MCF 10A (cell line): ENCODE results near the gene UQCC2. TPM values are rescaled to one million over a fixed set of nuclear protein-coding genes. Genes with fewer than 3 reads are reported as not detected.

ENCODE experiments used
- BruUV-seq: library from RNA; stranded (reverse); fragments of 400-500 nt; replicated peaks from 2 replicates; lab custom pipeline; 2021; lab: Mats Ljungman, UMichigan
- CTCF ChIA-PET: fragments of 300-600 bp; sonication (Branson Sonifier 250); formaldehyde crosslinking; extraction: SDS; loops from one replicate; lab custom pipeline; 2021; ENCODE audit warnings: antibody characterized with exemption, inconsistent platforms; lab: Yijun Ruan, JAX
- POLR2A ChIA-PET: fragments of 300-600, 350-650 bp; sonication (Branson Sonifier 250); formaldehyde crosslinking; extraction: SDS; loops from one replicate; lab custom pipeline; 2020; ENCODE audit warnings: antibody characterized with exemption, inconsistent platforms; lab: Yijun Ruan, JAX
- DNase-seq: peaks from one replicate; pipeline ENCODE4 v3.0.0-alpha.2; 2018; ENCODE audit not compliant: unreplicated experiment
- H3K27ac Mint-ChIP-seq: one replicate; pipeline ENCODE4 v1.8.0; 2022; ENCODE audit warnings: mild to moderate bottlenecking, low read depth, mixed read lengths; ENCODE audit not compliant: unreplicated experiment
- H3K27me3 Mint-ChIP-seq: one replicate; pipeline ENCODE4 v1.8.0; 2022; ENCODE audit warnings: mixed read lengths; ENCODE audit not compliant: insufficient read depth, unreplicated experiment
- H3K36me3 Mint-ChIP-seq: one replicate; pipeline ENCODE4 v1.8.0; 2022; ENCODE audit warnings: mild to moderate bottlenecking, moderate library complexity, mixed read lengths; ENCODE audit not compliant: insufficient read depth, unreplicated experiment
- H3K4me1 Mint-ChIP-seq: one replicate; pipeline ENCODE4 v1.8.0; 2022; ENCODE audit warnings: mixed read lengths; ENCODE audit not compliant: insufficient read depth, unreplicated experiment
- H3K4me3 Mint-ChIP-seq: one replicate; pipeline ENCODE4 v1.8.0; 2022; ENCODE audit warnings: mild to moderate bottlenecking, moderate library complexity, mixed read lengths; ENCODE audit not compliant: unreplicated experiment
- H3K9me3 Mint-ChIP-seq: one replicate; pipeline ENCODE4 v1.8.0; 2022; ENCODE audit warnings: mixed read lengths; ENCODE audit not compliant: unreplicated experiment
- intact Hi-C: fragments of 100-400 bp; cut with micrococcal nuclease; formaldehyde crosslinking; loops from 2 replicates; pipeline ENCODE4 v1.14.1; 2022
- total RNA-seq: library from RNA; stranded (reverse); gene quantifications from 2 replicates; pipeline ENCODE4 v1.2.3, GENCODE V29; 2022
- TF ChIP-seq, protein P1 (sequence below): fragments of 200-600 bp; IDR thresholded peaks from one replicate; pipeline ENCODE4 v1.8.0; 2022; ENCODE audit warnings: antibody characterized with exemption, mild to moderate bottlenecking; ENCODE audit not compliant: unreplicated experiment

UQCC2 gene
- total RNA-seq, 1 experiment from 2014 or later = 122 TPM

GRCh38 chr6:33696548-33697518, 14.7 kb downstream of the UQCC2 start:
- intact Hi-C loops = no loop called here
- Mint-ChIP-seq H3K27ac (peak overlapping the region; percentile 61), H3K27me3 (no peaks in the 10 kb centered on the region), H3K4me3 (no peak overlapping the region), H3K4me1 (peaks cover 18% of the 10 kb centered on the region), H3K36me3 (peaks cover 78% of the 10 kb centered on the region), H3K9me3 (no peaks in the 10 kb centered on the region)
- CTCF ChIA-PET = interaction anchor here (0.6 to 1.4 kb wide), 13 partner anchors 9 to 156 kb away, joined by 3 to 6 read pairs (median 4); partner anchors contain the start of gene UQCC2
- TF ChIP-seq, protein P1, sequence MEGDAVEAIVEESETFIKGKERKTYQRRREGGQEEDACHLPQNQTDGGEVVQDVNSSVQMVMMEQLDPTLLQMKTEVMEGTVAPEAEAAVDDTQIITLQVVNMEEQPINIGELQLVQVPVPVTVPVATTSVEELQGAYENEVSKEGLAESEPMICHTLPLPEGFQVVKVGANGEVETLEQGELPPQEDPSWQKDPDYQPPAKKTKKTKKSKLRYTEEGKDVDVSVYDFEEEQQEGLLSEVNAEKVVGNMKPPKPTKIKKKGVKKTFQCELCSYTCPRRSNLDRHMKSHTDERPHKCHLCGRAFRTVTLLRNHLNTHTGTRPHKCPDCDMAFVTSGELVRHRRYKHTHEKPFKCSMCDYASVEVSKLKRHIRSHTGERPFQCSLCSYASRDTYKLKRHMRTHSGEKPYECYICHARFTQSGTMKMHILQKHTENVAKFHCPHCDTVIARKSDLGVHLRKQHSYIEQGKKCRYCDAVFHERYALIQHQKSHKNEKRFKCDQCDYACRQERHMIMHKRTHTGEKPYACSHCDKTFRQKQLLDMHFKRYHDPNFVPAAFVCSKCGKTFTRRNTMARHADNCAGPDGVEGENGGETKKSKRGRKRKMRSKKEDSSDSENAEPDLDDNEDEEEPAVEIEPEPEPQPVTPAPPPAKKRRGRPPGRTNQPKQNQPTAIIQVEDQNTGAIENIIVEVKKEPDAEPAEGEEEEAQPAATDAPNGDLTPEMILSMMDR = no peak
- peak; percentile 96 for DNase-seq
- POLR2A ChIA-PET = interaction anchor here (1.3 to 1.5 kb wide), 4 partner anchors 11 to 75 kb away, joined by 3 to 10 read pairs (median 6); partner anchors contain the start of gene ITPR3
- BruUV-seq = no TSS peak

DNA sequence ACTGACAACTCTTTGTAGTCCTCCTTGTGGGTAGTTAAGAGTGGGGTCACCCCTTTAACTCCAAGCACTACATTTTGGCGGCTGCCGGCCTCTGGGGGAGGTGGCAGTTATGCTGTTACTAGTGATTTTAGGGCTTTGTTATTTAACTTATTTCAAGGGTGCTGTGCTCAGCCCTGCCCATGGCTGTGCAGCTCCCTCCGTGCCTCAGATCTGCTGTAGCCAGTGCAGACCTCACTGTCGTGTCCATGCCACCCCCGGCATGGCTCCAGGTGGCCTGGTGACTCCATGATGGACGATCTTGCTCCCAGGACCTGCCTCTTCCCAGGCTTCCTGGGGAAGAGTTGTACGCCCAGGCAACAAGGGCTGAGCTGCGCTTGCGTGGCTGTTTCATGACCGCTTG, 15.4 kb downstream of the UQCC2 start:
- Mint-ChIP-seq H3K9me3 (no peaks in the 10 kb centered on the region), H3K4me1 (peaks cover 14% of the 10 kb centered on the region), H3K27me3 (no peaks in the 10 kb centered on the region), H3K27ac (peak overlapping the region; percentile 61), H3K36me3 (peaks cover 81% of the 10 kb centered on the region), H3K4me3 (no peak overlapping the region)
- POLR2A ChIA-PET = interaction anchor here (0.5 to 1.5 kb wide), 3 partner anchors 15 to 90 kb away, joined by 4 to 10 read pairs (median 5); partner anchors contain the start of gene ITPR3
- no peak for DNase-seq
- CTCF ChIA-PET = interaction anchor here (1.6 to 1.7 kb wide), 2 partner anchors 75 to 109 kb away, joined by 3 to 7 read pairs; partner anchors contain the start of gene ITPR3
- TF ChIP-seq, protein P1 = no peak
- intact Hi-C loops = no loop called here
- TSS peak; percentile 57 for BruUV-seq

GRCh38 chr6:33695451-33695887, 16.0 kb downstream of the UQCC2 start:
- CTCF ChIA-PET = interaction anchor here (1.2 to 2.9 kb wide), 4 partner anchors 12 to 109 kb away, joined by 3 to 15 read pairs (median 6); partner anchors contain the start of gene ITPR3
- Mint-ChIP-seq H3K4me3 (no peak overlapping the region), H3K4me1 (peaks cover 13% of the 10 kb centered on the region), H3K27ac (peak overlapping the region; percentile 70), H3K27me3 (no peaks in the 10 kb centered on the region), H3K36me3 (peaks cover 85% of the 10 kb centered on the region), H3K9me3 (no peaks in the 10 kb centered on the region)
- POLR2A ChIA-PET = interaction anchor here (0.5 to 2.0 kb wide), 4 partner anchors 15 to 89 kb away, joined by 4 to 10 read pairs (median 4); partner anchors contain the start of gene ITPR3
- intact Hi-C loops = no loop called here
- DNase-seq = no peak
- TF ChIP-seq, protein P1 = no peak
- BruUV-seq = no TSS peak
